ENCODE results near the gene EEF1G. TPM values are rescaled to one million over a fixed set of nuclear protein-coding genes. Genes with fewer than 3 reads are reported as not detected.

EEF1G gene
- total RNA-seq, 1 experiment from 2014 or later, result 2,004 TPM

DNA sequence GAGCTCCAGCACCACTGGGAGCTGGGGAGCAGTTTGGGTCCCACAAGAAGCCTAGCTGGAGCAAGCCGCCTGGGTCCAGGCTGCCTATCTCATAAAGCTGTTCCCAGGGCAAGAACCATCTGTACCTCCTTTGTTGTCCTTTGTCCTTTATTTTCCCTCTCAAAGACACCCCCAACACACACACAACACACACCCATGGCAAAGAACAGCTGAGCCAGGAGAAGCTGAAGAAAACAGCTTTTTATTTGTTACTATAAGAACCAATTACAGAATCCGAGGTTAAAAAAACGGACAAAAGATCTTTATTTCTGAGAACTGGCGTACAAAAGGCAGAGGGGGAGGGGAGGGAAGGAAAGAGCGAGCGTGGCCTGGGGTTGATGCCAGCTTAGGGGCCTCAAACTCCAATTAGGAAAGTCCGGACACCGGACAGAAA lies 19.3 kb upstream of the EEF1G start:
- ChIA-PET POLR2A (interaction anchor here (0.6 to 3.1 kb wide), 7 partner anchors 8 to 248 kb away, joined by 3 to 116 read pairs (median 39); partner anchors contain the start of genes B3GAT3, C11orf98, CSKMT and EEF1G), CTCF (interaction anchor here (0.6 to 2.4 kb wide), 2 partner anchors 29 to 48 kb away, joined by 6 to 19 read pairs; partner anchors contain the start of gene B3GAT3)
- TF ChIP-seq, protein P1, sequence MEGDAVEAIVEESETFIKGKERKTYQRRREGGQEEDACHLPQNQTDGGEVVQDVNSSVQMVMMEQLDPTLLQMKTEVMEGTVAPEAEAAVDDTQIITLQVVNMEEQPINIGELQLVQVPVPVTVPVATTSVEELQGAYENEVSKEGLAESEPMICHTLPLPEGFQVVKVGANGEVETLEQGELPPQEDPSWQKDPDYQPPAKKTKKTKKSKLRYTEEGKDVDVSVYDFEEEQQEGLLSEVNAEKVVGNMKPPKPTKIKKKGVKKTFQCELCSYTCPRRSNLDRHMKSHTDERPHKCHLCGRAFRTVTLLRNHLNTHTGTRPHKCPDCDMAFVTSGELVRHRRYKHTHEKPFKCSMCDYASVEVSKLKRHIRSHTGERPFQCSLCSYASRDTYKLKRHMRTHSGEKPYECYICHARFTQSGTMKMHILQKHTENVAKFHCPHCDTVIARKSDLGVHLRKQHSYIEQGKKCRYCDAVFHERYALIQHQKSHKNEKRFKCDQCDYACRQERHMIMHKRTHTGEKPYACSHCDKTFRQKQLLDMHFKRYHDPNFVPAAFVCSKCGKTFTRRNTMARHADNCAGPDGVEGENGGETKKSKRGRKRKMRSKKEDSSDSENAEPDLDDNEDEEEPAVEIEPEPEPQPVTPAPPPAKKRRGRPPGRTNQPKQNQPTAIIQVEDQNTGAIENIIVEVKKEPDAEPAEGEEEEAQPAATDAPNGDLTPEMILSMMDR (IDR thresholded peaks at IDR 0.05; ENCODE audit: insufficient read depth in 1 of 2, low read depth in 1 of 2, low read length in 1 of 2, severe bottlenecking in 1 of 2, unreplicated experiment in 1 of 2), result no peak
- Mint-ChIP-seq H3K4me3 (ENCODE audit: unreplicated experiment) (peak overlapping the region; percentile 53), H3K4me1 (ENCODE audit: low read depth, unreplicated experiment) (peaks cover 11% of the 10 kb centered on the region), H3K36me3 (ENCODE audit: insufficient read depth, unreplicated experiment) (peaks cover 87% of the 10 kb centered on the region), H3K27ac (ENCODE audit: unreplicated experiment) (peak overlapping the region; percentile 36), H3K27me3 (ENCODE audit: insufficient read depth, unreplicated experiment) (no peaks in the 10 kb centered on the region), H3K9me3 (ENCODE audit: unreplicated experiment) (no peaks in the 10 kb centered on the region)
- H3K4me3 ChIP-seq (ENCODE audit: low read depth, low read length), result no peak overlapping the region
- intact Hi-C loops (cut with micrococcal nuclease; ENCODE audit: unreplicated experiment), result no loop called here
- H3K36me3 ChIP-seq (ENCODE audit: control insufficient read depth, insufficient read depth, low read length), result peaks cover 7% of the 10 kb centered on the region; the same call in 1 of the 2 replicates
- no TSS peak for BruUV-seq (replicated peaks)
- H3K27me3 ChIP-seq (replicated peaks; ENCODE audit: control insufficient read depth, insufficient read depth, low read length), result no peaks in the 10 kb centered on the region
- no peaks in the 10 kb centered on the region for H3K9me3 ChIP-seq
- no peak for DNase-seq
- H3K4me1 ChIP-seq, result peaks cover 27% of the 10 kb centered on the region

- intact Hi-C loops (cut with micrococcal nuclease; ENCODE audit: unreplicated experiment), result no loop called here
- Mint-ChIP-seq H3K27ac (ENCODE audit: unreplicated experiment) (peak overlapping the region; percentile 95), H3K36me3 (ENCODE audit: insufficient read depth, unreplicated experiment) (peaks cover 86% of the 10 kb centered on the region), H3K4me3 (ENCODE audit: unreplicated experiment) (peak overlapping the region; percentile 88), H3K27me3 (ENCODE audit: insufficient read depth, unreplicated experiment) (no peaks in the 10 kb centered on the region), H3K4me1 (ENCODE audit: low read depth, unreplicated experiment) (peaks cover 18% of the 10 kb centered on the region), H3K9me3 (ENCODE audit: unreplicated experiment) (no peaks in the 10 kb centered on the region)
- TF ChIP-seq, protein P1 (IDR thresholded peaks at IDR 0.05; ENCODE audit: insufficient read depth in 1 of 2, low read depth in 1 of 2, low read length in 1 of 2, severe bottlenecking in 1 of 2, unreplicated experiment in 1 of 2), result peak in 1 of 2 experiments; percentile 3
- TSS peak; percentile 99 for BruUV-seq (replicated peaks)
- H3K4me3 ChIP-seq (ENCODE audit: low read depth, low read length), result peak overlapping the region; percentile 47
- peaks cover 34% of the 10 kb centered on the region for H3K4me1 ChIP-seq
- no peaks in the 10 kb centered on the region for H3K9me3 ChIP-seq
- ChIA-PET POLR2A (interaction anchor here (0.5 to 3.1 kb wide), 34 partner anchors 9 to 775 kb away, joined by 3 to 116 read pairs (median 6); partner anchors contain the start of genes AHNAK, B3GAT3, C11orf98 and CSKMT), CTCF (interaction anchor here (0.7 to 2.4 kb wide), 18 partner anchors 9 to 289 kb away, joined by 3 to 30 read pairs (median 8); partner anchors contain the start of genes ASRGL1, B3GAT3, C11orf98 and CSKMT)
- DNase-seq, result no peak
- no peaks in the 10 kb centered on the region for H3K27me3 ChIP-seq (replicated peaks; ENCODE audit: control insufficient read depth, insufficient read depth, low read length)
- peaks cover 5% of the 10 kb centered on the region; the same call in 1 of the 2 replicates for H3K36me3 ChIP-seq (ENCODE audit: control insufficient read depth, insufficient read depth, low read length)
These were observed 18.6 kb upstream of the EEF1G start for GRCh38 chr11:62592146-62592815.

- Mint-ChIP-seq H3K4me1 (ENCODE audit: low read depth, unreplicated experiment) (peaks cover 18% of the 10 kb centered on the region), H3K27me3 (ENCODE audit: insufficient read depth, unreplicated experiment) (no peaks in the 10 kb centered on the region), H3K4me3 (ENCODE audit: unreplicated experiment) (peak within 1 kb of the TSS; percentile 88), H3K36me3 (ENCODE audit: insufficient read depth, unreplicated experiment) (peaks cover 81% of the 10 kb centered on the region), H3K27ac (ENCODE audit: unreplicated experiment) (peak within 1 kb of the TSS; percentile 95), H3K9me3 (ENCODE audit: unreplicated experiment) (no peaks in the 10 kb centered on the region)
- intact Hi-C loops (cut with micrococcal nuclease; ENCODE audit: unreplicated experiment), result loop anchor here (1.0 to 2.0 kb wide), 6 partner anchors 10 to 209 kb away; partner anchors contain the start of genes EEF1G, EML3, GANAB and MTA2
- peak; percentile 98 for DNase-seq
- peaks cover 36% of the 10 kb centered on the region for H3K4me1 ChIP-seq
- H3K4me3 ChIP-seq (ENCODE audit: low read depth, low read length), result peak within 1 kb of the TSS; percentile 51
- no TSS peak for BruUV-seq (replicated peaks)
- no peaks in the 10 kb centered on the region for H3K9me3 ChIP-seq
- no peaks in the 10 kb centered on the region for H3K27me3 ChIP-seq (replicated peaks; ENCODE audit: control insufficient read depth, insufficient read depth, low read length)
- ChIA-PET CTCF (interaction anchor here (0.6 to 2.4 kb wide), 24 partner anchors 10 to 290 kb away, joined by 3 to 30 read pairs (median 6); partner anchors contain the start of genes ASRGL1, B3GAT3, C11orf98 and CSKMT), POLR2A (interaction anchor here (0.5 to 3.1 kb wide), 45 partner anchors 10 to 1714 kb away, joined by 3 to 116 read pairs (median 5); partner anchors contain the start of genes AHNAK, B3GAT3, C11orf98 and CSKMT)
- TF ChIP-seq, protein P1 (IDR thresholded peaks at IDR 0.05; ENCODE audit: insufficient read depth in 1 of 2, low read depth in 1 of 2, low read length in 1 of 2, severe bottlenecking in 1 of 2, unreplicated experiment in 1 of 2), result no peak
- H3K36me3 ChIP-seq (ENCODE audit: control insufficient read depth, insufficient read depth, low read length), result peaks cover 5% of the 10 kb centered on the region; the same call in 1 of the 2 replicates
These were observed 17.9 kb upstream of the EEF1G start, which contains the start of gene TUT1 for GRCh38 chr11:62591448-62592145. TUT1 (minus strand) TSS chr11:62591523; CDS start chr11:62591485, 38 bp downstream.

All from Caco-2 (cell line).